ENCODE results near the gene LSM7. TPM values are rescaled to one million over a fixed set of nuclear protein-coding genes. Genes with fewer than 3 reads are reported as not detected.

LSM7 gene
- total RNA-seq, 1 donor from 2014 or later: 183 TPM

- H3K4me3 ChIP-seq: peak overlapping the region; percentile 34
- Mint-ChIP-seq H3K9me3 (peaks cover 3% of the 10 kb centered on the region), H3K4me1 (peaks cover 16% of the 10 kb centered on the region), H3K27me3 (ENCODE audit: insufficient read depth, low read depth) (peaks cover 57% of the 10 kb centered on the region), H3K27ac (no peak overlapping the region), H3K4me3 (peak overlapping the region; percentile 69), H3K36me3 (peaks cover 7% of the 10 kb centered on the region)
- no peak overlapping the region for H3K9ac ChIP-seq
- DNase-seq (ENCODE audit: low spot score): peak; percentile 53
- H2AFZ ChIP-seq (replicated peaks): no peak overlapping the region
- peaks cover 100% of the 10 kb centered on the region for H3K27me3 ChIP-seq
- no peaks in the 10 kb centered on the region for H3K36me3 ChIP-seq
- H3F3A ChIP-seq (ENCODE audit: low read depth): peaks cover 23% of the 10 kb centered on the region
- H3K79me2 ChIP-seq (ENCODE audit: low read depth): no peaks in the 10 kb centered on the region
- H3K9me3 ChIP-seq (ENCODE audit: low read depth): no peaks in the 10 kb centered on the region
- peaks cover 40% of the 10 kb centered on the region for H4K20me1 ChIP-seq (ENCODE audit: low read depth)
- H3K27ac ChIP-seq: no peak overlapping the region
- peak overlapping the region; percentile 73 for H3K4me2 ChIP-seq
- H3K4me1 ChIP-seq: peaks cover 15% of the 10 kb centered on the region
- TF ChIP-seq EZH2phosphoT487 (IDR thresholded peaks at IDR 0.05): peak; percentile 84
- TF ChIP-seq EZH2 (IDR thresholded peaks at IDR 0.05): peak; percentile 91
- TF ChIP-seq CTCF (IDR thresholded peaks at IDR 0.05): no peak
These were observed 38.5 kb downstream of the LSM7 start for GRCh38 chr19:2289714-2290435.

- no peak for TF ChIP-seq EZH2phosphoT487 (IDR thresholded peaks at IDR 0.05)
- no peak for TF ChIP-seq EZH2 (IDR thresholded peaks at IDR 0.05)
- no peak for TF ChIP-seq CTCF (IDR thresholded peaks at IDR 0.05)
- H4K20me1 ChIP-seq (ENCODE audit: low read depth): peaks cover 40% of the 10 kb centered on the region
- H2AFZ ChIP-seq (replicated peaks): no peak overlapping the region
- no peak overlapping the region for H3K4me3 ChIP-seq
- peaks cover 15% of the 10 kb centered on the region for H3K4me1 Mint-ChIP-seq
- H3K27me3 Mint-ChIP-seq (ENCODE audit: insufficient read depth, low read depth): peaks cover 54% of the 10 kb centered on the region
- peaks cover 23% of the 10 kb centered on the region for H3F3A ChIP-seq (ENCODE audit: low read depth)
- peak overlapping the region; percentile 63 for H3K4me3 Mint-ChIP-seq
- H3K9me3 ChIP-seq (ENCODE audit: low read depth): no peaks in the 10 kb centered on the region
- H3K9ac ChIP-seq: no peak overlapping the region
- no peak for DNase-seq (ENCODE audit: low spot score)
- peaks cover 3% of the 10 kb centered on the region for H3K9me3 Mint-ChIP-seq
- H3K36me3 Mint-ChIP-seq: peaks cover 7% of the 10 kb centered on the region
- peak overlapping the region; percentile 19 for H3K27ac Mint-ChIP-seq
- peaks cover 100% of the 10 kb centered on the region for H3K27me3 ChIP-seq
- no peak overlapping the region for H3K4me2 ChIP-seq
- no peaks in the 10 kb centered on the region for H3K79me2 ChIP-seq (ENCODE audit: low read depth)
- H3K4me1 ChIP-seq: peaks cover 15% of the 10 kb centered on the region
- H3K36me3 ChIP-seq: no peaks in the 10 kb centered on the region
- H3K27ac ChIP-seq: no peak overlapping the region
These were observed 39.3 kb downstream of the LSM7 start for GRCh38 chr19:2288818-2289713.

- Mint-ChIP-seq H3K4me1 (peaks cover 12% of the 10 kb centered on the region), H3K4me3 (no peak overlapping the region), H3K27me3 (ENCODE audit: insufficient read depth, low read depth) (peaks cover 48% of the 10 kb centered on the region), H3K36me3 (peaks cover 7% of the 10 kb centered on the region), H3K9me3 (peaks cover 3% of the 10 kb centered on the region), H3K27ac (no peak overlapping the region)
- Histone ChIP-seq H3K9ac (no peak overlapping the region), H4K20me1 (ENCODE audit: low read depth) (peaks cover 40% of the 10 kb centered on the region), H3K4me1 (peaks cover 15% of the 10 kb centered on the region), H3K4me3 (no peak overlapping the region), H3K9me3 (ENCODE audit: low read depth) (no peaks in the 10 kb centered on the region), H3K36me3 (no peaks in the 10 kb centered on the region), H3F3A (ENCODE audit: low read depth) (peaks cover 23% of the 10 kb centered on the region), H3K79me2 (ENCODE audit: low read depth) (no peaks in the 10 kb centered on the region), H3K27ac (no peak overlapping the region), H3K4me2 (no peak overlapping the region), H3K27me3 (peaks cover 100% of the 10 kb centered on the region), H2AFZ (replicated peaks) (no peak overlapping the region)
- TF ChIP-seq CTCF (IDR thresholded peaks at IDR 0.05) (no peak), EZH2 (IDR thresholded peaks at IDR 0.05) (no peak), EZH2phosphoT487 (IDR thresholded peaks at IDR 0.05) (no peak)
- no peak for DNase-seq (ENCODE audit: low spot score)
These were observed 40.0 kb downstream of the LSM7 start for GRCh38 chr19:2288338-2288817.
